Lung (tissue), 12 donors: ENCODE results near the gene WDPCP. TPM values are rescaled to one million over a fixed set of nuclear protein-coding genes. Genes with fewer than 3 reads are reported as not detected.
"Not testable (repeated sequence)": the region's sequence is repeated elsewhere in the genome, so short reads cannot be mapped to it uniquely, and the experiment has no call there.

ENCODE experiments used
- ATAC-seq: fragments of 200-7000 bp; cut with Tn5 transposase; one replicate; pipeline ENCODE4 v1.9.1; 2020; ENCODE audit warnings: moderate number of reproducible peaks; ENCODE audit not compliant: insufficient read depth, low FRiP score
- DNase-seq, 3 donors: peaks; one replicate each; pipeline ENCODE4 v3.0.0-alpha.2; 2013 to 2017
- H3K27ac ChIP-seq, 2 donors: one replicate each; pipeline ENCODE4 v1.5.1; 2013; ENCODE audit warnings: mild to moderate bottlenecking in 2 of 2, moderate library complexity in 2 of 2, control low read depth in 1 of 2, inconsistent platforms in 1 of 2, low read depth in 1 of 2, low read length in 1 of 2
- H3K27me3 ChIP-seq, 3 donors: one replicate each; pipeline ENCODE4 v1.5.1; 2013; ENCODE audit warnings: low read length in 2 of 3; ENCODE audit not compliant: control insufficient read depth in 3 of 3, insufficient read depth in 3 of 3
- H3K36me3 ChIP-seq, 4 donors: one replicate each; pipeline ENCODE4 v1.5.1; 2013; ENCODE audit warnings: low read length in 4 of 4, mild to moderate bottlenecking in 1 of 4, moderate library complexity in 1 of 4; ENCODE audit not compliant: control insufficient read depth in 4 of 4, insufficient read depth in 4 of 4
- H3K4me1 ChIP-seq, 5 donors: one replicate each; pipeline ENCODE4 v1.5.1; 2013; ENCODE audit warnings: low read length in 5 of 5, mild to moderate bottlenecking in 2 of 5, moderate library complexity in 1 of 5; ENCODE audit not compliant: control insufficient read depth in 5 of 5, insufficient read depth in 5 of 5
- H3K4me3 ChIP-seq: one replicate; pipeline ENCODE4 v1.5.1; 2013; ENCODE audit warnings: mild to moderate bottlenecking, control low read depth, moderate library complexity
- H3K9ac ChIP-seq, 2 donors: one replicate each; pipeline ENCODE4 v1.5.1; 2013; ENCODE audit warnings: low read length in 2 of 2, control low read depth in 1 of 2; ENCODE audit not compliant: insufficient read depth in 1 of 2
- H3K9me3 ChIP-seq, 4 donors: one replicate each; pipeline ENCODE4 v1.5.1; 2013; ENCODE audit warnings: low read length in 3 of 4, mild to moderate bottlenecking in 1 of 4, moderate library complexity in 1 of 4; ENCODE audit not compliant: control insufficient read depth in 4 of 4, insufficient read depth in 3 of 4
- WGBS, 2 donors: extraction: QIAGEN DNeasy Blood & Tissue Kit; methylation state at CpG; one replicate each; pipeline ENCODE4 v1.1.7; 2013; 5-methylcytosine and 5-hydroxymethylcytosine counted together
- polyA plus RNA-seq, 2 donors: library from polyadenylated mRNA; stranded (reverse); fragments of 200-250 nt; gene quantifications; one replicate each; pipeline ENCODE4 v1.2.1, GENCODE V29; 2013
- total RNA-seq, 2 donors: library from RNA; depleted of rRNA in 1 of 2; stranded (reverse); fragments of >200 nt in 1 of 2; gene quantifications; one replicate each; pipeline ENCODE4 v1.2.1, GENCODE V29; 2014 to 2021
- TF ChIP-seq, protein P1 (sequence below): IDR thresholded peaks from 2 replicates; pipeline ENCODE4 v1.5.1; 2012; ENCODE audit warnings: mild to moderate bottlenecking; ENCODE audit errors: control extremely low read depth, extremely low read depth
- donor health status: control.
- donor health status: control.
- donor health status: Bipolar disorder and iron deficiency.
- donor health status: healthy.
- donor health status: DM: yes; HTN: yes; CAD: no.

Gene WDPCP
- total and polyA plus RNA-seq, 4 donors, result 2.3 to 40.7 (median 8.6) TPM

DNA sequence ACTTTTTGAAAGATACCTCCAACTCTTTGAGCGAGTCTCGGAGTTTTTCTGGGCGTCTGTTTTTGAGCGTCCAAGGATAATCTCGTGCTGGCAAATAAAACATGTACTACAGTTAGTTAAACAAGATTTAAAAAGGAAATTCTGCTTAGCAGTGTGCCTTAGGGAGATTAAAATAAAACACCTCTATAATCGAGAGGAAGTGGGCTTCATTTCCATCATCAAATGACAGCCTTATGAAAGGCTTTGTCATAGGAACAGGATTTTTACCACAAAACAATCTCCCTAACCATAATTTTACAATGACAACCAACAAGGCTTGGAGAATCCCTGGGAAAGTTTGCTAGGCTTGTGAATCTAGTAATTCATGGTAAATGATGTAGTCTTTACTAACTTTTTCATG is 103.4 kb downstream of the WDPCP start:
- WGBS, 2 donors, result 84 to 87% methylated on average over 6 of the region's 6 CpGs

DNA sequence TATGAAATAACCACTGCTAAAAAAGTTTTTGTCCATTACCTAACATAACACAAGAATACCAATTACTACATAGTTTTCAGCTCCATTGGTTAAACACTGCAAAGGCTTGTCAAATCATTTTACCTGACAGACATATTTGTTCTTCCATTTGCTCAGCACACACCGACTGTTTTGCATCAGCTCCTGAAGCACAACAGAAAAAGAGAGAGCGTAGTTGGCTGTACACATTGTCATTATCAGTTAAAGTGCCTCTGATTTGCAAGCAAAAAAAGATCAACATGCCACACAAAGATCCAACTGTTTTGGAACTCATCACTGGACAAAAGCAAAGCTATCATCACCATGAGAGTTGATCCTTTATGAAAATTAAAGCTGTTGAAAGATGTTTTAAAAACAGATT is 103.8 kb downstream of the WDPCP start:
- no peak overlapping the region for H3K4me3 ChIP-seq
- H3K4me1 ChIP-seq, result peaks cover 0 to 6% (median 0%) of the 10 kb centered on the region in 5 donors
- 85 to 96% methylated on average over 2 of the region's 2 CpGs for WGBS, 2 donors
- H3K9me3 ChIP-seq, result no peaks in the 10 kb centered on the region
- ATAC-seq (no peak), DNase-seq (no peak)
- no peak overlapping the region for H3K27ac ChIP-seq
- H3K9ac ChIP-seq, result no peak overlapping the region
- TF ChIP-seq, protein P1, sequence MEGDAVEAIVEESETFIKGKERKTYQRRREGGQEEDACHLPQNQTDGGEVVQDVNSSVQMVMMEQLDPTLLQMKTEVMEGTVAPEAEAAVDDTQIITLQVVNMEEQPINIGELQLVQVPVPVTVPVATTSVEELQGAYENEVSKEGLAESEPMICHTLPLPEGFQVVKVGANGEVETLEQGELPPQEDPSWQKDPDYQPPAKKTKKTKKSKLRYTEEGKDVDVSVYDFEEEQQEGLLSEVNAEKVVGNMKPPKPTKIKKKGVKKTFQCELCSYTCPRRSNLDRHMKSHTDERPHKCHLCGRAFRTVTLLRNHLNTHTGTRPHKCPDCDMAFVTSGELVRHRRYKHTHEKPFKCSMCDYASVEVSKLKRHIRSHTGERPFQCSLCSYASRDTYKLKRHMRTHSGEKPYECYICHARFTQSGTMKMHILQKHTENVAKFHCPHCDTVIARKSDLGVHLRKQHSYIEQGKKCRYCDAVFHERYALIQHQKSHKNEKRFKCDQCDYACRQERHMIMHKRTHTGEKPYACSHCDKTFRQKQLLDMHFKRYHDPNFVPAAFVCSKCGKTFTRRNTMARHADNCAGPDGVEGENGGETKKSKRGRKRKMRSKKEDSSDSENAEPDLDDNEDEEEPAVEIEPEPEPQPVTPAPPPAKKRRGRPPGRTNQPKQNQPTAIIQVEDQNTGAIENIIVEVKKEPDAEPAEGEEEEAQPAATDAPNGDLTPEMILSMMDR, result no peak
- no peaks in the 10 kb centered on the region for H3K36me3 ChIP-seq
- H3K27me3 ChIP-seq, result no peaks in the 10 kb centered on the region

More for the DNA sequence above, 103.4 kb downstream of the WDPCP start:
- TF ChIP-seq, protein P1, result no peak
- Histone ChIP-seq H3K4me1 (peaks cover 0 to 6% (median 0%) of the 10 kb centered on the region in 5 donors), H3K27me3 (no peaks in the 10 kb centered on the region), H3K9me3 (no peaks in the 10 kb centered on the region), H3K4me3 (no peak overlapping the region), H3K9ac (no peak overlapping the region), H3K27ac (no peak overlapping the region), H3K36me3 (no peaks in the 10 kb centered on the region)
- DNase-seq (no peak), ATAC-seq (no peak)

DNA sequence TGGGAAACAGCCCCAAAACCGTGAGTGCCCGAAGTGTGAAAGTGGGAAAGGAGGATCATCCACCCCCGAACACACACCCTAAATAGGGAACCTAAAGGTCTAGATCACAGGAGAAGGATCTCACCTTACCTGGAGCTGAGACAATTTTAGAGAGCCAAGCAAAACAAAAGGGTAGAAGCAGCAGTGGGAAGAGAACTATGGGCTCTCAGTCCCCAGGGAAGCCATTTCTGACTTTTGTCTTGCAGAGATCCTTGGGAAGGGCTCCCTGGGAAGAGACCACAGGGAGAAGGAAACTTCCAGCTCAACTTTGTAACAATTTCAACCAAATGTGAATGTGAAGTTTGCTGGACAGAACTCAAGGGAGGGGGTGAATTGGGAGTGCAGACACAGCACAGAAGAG is 110.6 kb downstream of the WDPCP start:
- Histone ChIP-seq H3K4me3 (no peak overlapping the region), H3K27ac (no peak overlapping the region)
- 94 to 99% methylated on average over 3 of the region's 3 CpGs for WGBS, 2 donors

DNA sequence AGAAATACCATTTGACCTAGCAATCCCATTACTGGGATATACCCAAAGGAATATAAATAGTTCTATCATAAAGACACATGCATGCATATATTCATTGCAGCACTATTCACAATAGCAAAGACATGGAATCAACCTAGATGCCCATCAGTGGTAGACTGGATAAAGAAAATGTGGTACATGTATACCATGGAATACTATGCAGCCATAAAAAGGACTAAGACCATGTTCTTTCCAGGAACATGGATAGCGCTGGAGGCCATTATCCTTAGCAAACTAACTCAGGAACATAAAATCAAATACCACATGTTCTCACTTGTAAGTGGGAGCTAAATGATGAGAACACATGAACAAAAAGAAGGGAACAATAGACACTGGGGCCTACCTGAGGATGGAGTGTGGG is 119.0 kb downstream of the WDPCP start:
- not testable (repeated sequence) for H3K4me3 ChIP-seq, H3K9ac ChIP-seq, H3K9me3 ChIP-seq, H3K27ac ChIP-seq, DNase-seq, H3K36me3 ChIP-seq, ATAC-seq, H3K4me1 ChIP-seq, H3K27me3 ChIP-seq
- 95 to 96% methylated on average over 1 of the region's 1 CpG for WGBS, 2 donors

More for the DNA sequence above, 110.6 kb downstream of the WDPCP start:
- no peak for ATAC-seq
- Histone ChIP-seq H3K4me1 (peaks cover 0 to 2% (median 0%) of the 10 kb centered on the region in 5 donors), H3K36me3 (peaks cover 0 to 2% (median 0%) of the 10 kb centered on the region in 4 donors), H3K27me3 (no peaks in the 10 kb centered on the region), H3K9ac (no peak overlapping the region), H3K9me3 (no peaks in the 10 kb centered on the region)
- TF ChIP-seq, protein P1, result no peak
- DNase-seq, result no peak
